GM23338 (cell line): ENCODE measurements around the gene FRK. TPM values are rescaled to one million over a fixed set of nuclear protein-coding genes. Genes with fewer than 3 reads are reported as not detected.

Source experiments
- ATAC-seq: fragments of 200-7000 bp; cut with Tn5 transposase; 3 replicates; pipeline ENCODE4 v1.9.1; 2020
- DNase-seq: peaks from one replicate; pipeline ENCODE4 v3.0.0-alpha.2; 2015; ENCODE audit warnings: low spot score
- H2AFZ ChIP-seq: fragments of 200-600 bp; sonication (generic); 2 replicates; pipeline ENCODE4 v1.8.0; 2016; ENCODE audit warnings: antibody characterized with exemption, mild to moderate bottlenecking, moderate library complexity
- H3F3A ChIP-seq: fragments of 200-600 bp; sonication (generic); replicated peaks from 2 replicates; pipeline ENCODE4 v1.8.0; 2017; ENCODE audit warnings: antibody characterized with exemption, mixed run types, low read depth
- H3K27ac ChIP-seq: fragments of 200-600 bp; sonication (generic); 2 replicates; pipeline ENCODE4 v1.6.1; 2016; ENCODE audit warnings: low read depth
- H3K27me3 ChIP-seq: fragments of 200-600 bp; sonication (generic); 2 replicates; pipeline ENCODE4 v1.8.0; 2016; ENCODE audit warnings: mild to moderate bottlenecking, mixed run types, moderate library complexity; ENCODE audit not compliant: insufficient read depth
- H3K36me3 ChIP-seq: fragments of 200-600 bp; sonication (generic); 2 replicates; pipeline ENCODE4 v1.8.0; 2016; ENCODE audit warnings: mild to moderate bottlenecking; ENCODE audit not compliant: insufficient read depth
- H3K4me1 ChIP-seq: fragments of 200-600 bp; sonication (generic); 2 replicates; pipeline ENCODE4 v1.8.0; 2016; ENCODE audit warnings: mild to moderate bottlenecking, moderate library complexity; ENCODE audit not compliant: insufficient read depth
- H3K4me2 ChIP-seq: fragments of 200-600 bp; sonication (generic); 2 replicates; pipeline ENCODE4 v1.7.1; 2017; ENCODE audit warnings: mixed run types
- H3K4me3 ChIP-seq: fragments of 200-600 bp; sonication (generic); 2 replicates; pipeline ENCODE4 v1.6.1; 2016; ENCODE audit warnings: mixed run types
- H3K79me2 ChIP-seq: fragments of 200-600 bp; sonication (generic); replicated peaks from 2 replicates; pipeline ENCODE4 v1.8.0; 2017; ENCODE audit warnings: mild to moderate bottlenecking; ENCODE audit not compliant: insufficient read depth
- H3K9me2 ChIP-seq: fragments of 200-600 bp; sonication (generic); 2 replicates; pipeline ENCODE4 v1.8.0; 2017; ENCODE audit not compliant: insufficient read depth
- H4K20me1 ChIP-seq: fragments of 200-600 bp; sonication (generic); replicated peaks from 2 replicates; pipeline ENCODE4 v1.8.0; 2017; ENCODE audit warnings: mild to moderate bottlenecking; ENCODE audit not compliant: insufficient read depth
- H3K27ac Mint-ChIP-seq: 2 replicates; pipeline ENCODE4 v1.8.0; 2020; ENCODE audit warnings: inconsistent platforms, mild to moderate bottlenecking, moderate library complexity, mixed read lengths
- H3K27me3 Mint-ChIP-seq: 3 replicates; pipeline ENCODE4 v1.8.0; 2022; ENCODE audit warnings: low read depth, mild to moderate bottlenecking, moderate library complexity, mixed read lengths, inconsistent platforms; ENCODE audit not compliant: insufficient read depth, poor library complexity
- H3K36me3 Mint-ChIP-seq: 3 replicates; pipeline ENCODE4 v1.8.0; 2021; ENCODE audit warnings: low read depth, mild to moderate bottlenecking, inconsistent platforms, moderate library complexity, mixed read lengths
- H3K4me1 Mint-ChIP-seq: 3 replicates; pipeline ENCODE4 v1.8.0; 2020; ENCODE audit warnings: mild to moderate bottlenecking, inconsistent platforms, mixed read lengths
- H3K4me3 Mint-ChIP-seq: 3 replicates; pipeline ENCODE4 v1.8.0; 2021; ENCODE audit warnings: moderate library complexity, mild to moderate bottlenecking, inconsistent platforms, mixed read lengths
- H3K9me3 Mint-ChIP-seq: 3 replicates; pipeline ENCODE4 v1.8.0; 2020; ENCODE audit warnings: moderate library complexity, mild to moderate bottlenecking, inconsistent platforms, mixed read lengths
- CREB1 ChIP-seq: fragments of 250-450 bp; sonication (Bioruptor Pico); IDR thresholded peaks from 2 replicates; pipeline ENCODE4 v1.5.0; 2020; ENCODE audit warnings: low read depth, mild to moderate bottlenecking, moderate library complexity
- EZH2phosphoT487 ChIP-seq: fragments of 200-600 bp; sonication (generic); IDR thresholded peaks from one replicate; pipeline ENCODE4 v1.8.1; 2018; ENCODE audit warnings: antibody characterized with exemption; ENCODE audit not compliant: unreplicated experiment
- JUNB ChIP-seq: IDR thresholded peaks from one replicate; pipeline ENCODE4 v1.6.1; 2016; ENCODE audit warnings: antibody characterized with exemption; ENCODE audit not compliant: unreplicated experiment
- POLR2AphosphoS5 ChIP-seq: IDR thresholded peaks from 2 replicates; pipeline ENCODE4 v1.6.1; 2016; ENCODE audit warnings: antibody characterized with exemption, low read depth
- ZNF331 ChIP-seq: fragments of 250-450 bp; sonication (Bioruptor Pico); IDR thresholded peaks from 2 replicates; pipeline ENCODE4 v1.5.0; 2020; ENCODE audit warnings: low read depth, mild to moderate bottlenecking, moderate library complexity
- ZNF462 ChIP-seq: fragments of 250-450 bp; sonication (Bioruptor Pico); IDR thresholded peaks from 2 replicates; pipeline ENCODE4 v1.5.0; 2020; ENCODE audit warnings: mild to moderate bottlenecking, moderate library complexity
- polyA plus RNA-seq: library from polyadenylated mRNA; unstranded; fragments of >200 nt; fragmentation: Nextera tagmentation; extraction: Ambion mirVana; gene quantifications from 2 replicates; pipeline ENCODE4 v1.2.1, GENCODE V29; 2016
- total RNA-seq: library from RNA; depleted of rRNA; stranded (reverse); fragments of >200 nt; shearing (Covaris generic); gene quantifications from 2 replicates; pipeline ENCODE4 v1.2.3, GENCODE V29; 2014

FRK gene
- total and polyA plus RNA-seq, 2 experiments from 2014 or later = 0.06 to 0.24 TPM

DNA sequence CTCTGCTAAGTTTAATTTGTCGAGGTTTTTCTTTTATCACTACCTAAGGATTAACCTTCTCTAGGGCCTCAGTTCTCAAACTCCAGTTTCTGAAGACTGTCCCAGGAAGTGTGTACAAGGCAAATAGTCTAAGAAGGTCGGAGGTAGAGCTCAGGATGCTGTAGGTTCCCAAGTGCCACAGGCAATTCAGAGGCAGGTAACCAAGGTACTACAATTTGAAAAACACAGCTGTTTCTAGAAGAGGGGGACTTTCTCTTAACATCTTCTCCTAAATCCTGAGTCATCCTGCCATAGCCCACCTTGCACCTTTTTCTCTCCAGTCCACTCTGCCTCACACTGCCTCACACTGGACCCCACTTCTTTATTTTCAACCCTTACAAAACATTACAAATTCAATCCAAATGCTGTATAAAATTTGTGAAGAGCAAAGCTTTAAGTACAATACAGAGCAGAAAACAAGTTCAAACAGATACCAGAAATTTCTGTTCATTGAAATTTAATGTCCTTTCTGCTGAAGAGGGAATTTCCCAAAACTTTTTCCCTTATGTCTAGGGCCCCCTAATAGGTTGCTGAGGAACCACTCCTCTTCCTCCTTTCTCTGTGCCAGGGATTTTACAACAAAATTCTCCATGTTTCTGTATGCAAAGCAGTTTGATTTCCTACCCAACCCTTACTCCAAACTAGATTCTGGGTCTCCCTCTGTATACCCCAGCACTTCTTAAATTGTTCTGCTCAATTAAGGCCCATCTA, 43.0 kb downstream of the FRK start (continued):
- TF ChIP-seq ZNF331 (CRISPR knock-in tag) (no peak), JUNB (no peak), ZNF462 (CRISPR knock-in tag) (no peak), EZH2phosphoT487 (no peak), CREB1 (CRISPR knock-in tag) (no peak)

DNA sequence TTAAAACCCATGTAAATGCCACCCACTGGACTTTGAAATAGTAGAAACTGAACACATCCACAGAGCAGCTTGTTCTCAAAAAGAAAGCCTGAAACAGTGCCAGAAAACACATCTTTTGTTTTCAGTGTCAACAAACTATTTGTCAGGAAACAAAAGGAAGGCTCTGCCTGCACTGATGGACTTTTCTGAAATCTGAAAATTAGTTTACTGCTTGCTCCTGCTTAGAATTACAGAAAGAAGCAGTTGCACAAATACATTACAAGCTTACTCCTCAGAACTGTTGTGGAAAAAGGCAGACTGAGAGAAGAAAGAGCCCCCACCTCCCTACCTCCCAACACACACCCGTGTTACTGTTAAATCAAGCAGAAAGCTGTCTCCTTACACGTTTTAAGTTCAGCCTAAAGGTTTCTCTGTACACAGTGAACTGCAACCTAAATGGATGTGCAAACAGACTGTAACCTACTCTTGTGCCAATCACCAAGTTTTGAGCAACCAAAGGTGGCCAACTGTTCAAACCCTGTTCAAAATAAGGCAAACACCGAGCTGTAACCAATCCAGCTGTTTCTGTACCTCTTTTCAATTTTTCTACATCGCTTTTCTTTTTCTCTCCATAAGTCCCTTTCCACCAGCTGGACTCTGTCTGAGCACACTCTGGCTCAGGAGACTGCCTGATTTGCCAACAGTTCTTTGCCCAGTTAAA, 43.7 kb downstream of the FRK start:
- Histone ChIP-seq H3K27ac (no peak overlapping the region), H3K9me2 (no peaks in the 10 kb centered on the region), H3K4me2 (no peak overlapping the region), H3K4me1 (no peaks in the 10 kb centered on the region), H3K27me3 (no peaks in the 10 kb centered on the region), H3F3A (no peaks in the 10 kb centered on the region), H3K4me3 (no peak overlapping the region), H2AFZ (peak overlapping the region; percentile 82; the same call in 1 of the 2 replicates), H3K36me3 (no peaks in the 10 kb centered on the region), H3K79me2 (no peaks in the 10 kb centered on the region), H4K20me1 (no peaks in the 10 kb centered on the region)
- H3K4me1 Mint-ChIP-seq = peaks cover 10% of the 10 kb centered on the region
- TF ChIP-seq POLR2AphosphoS5 = no peak
- no peaks in the 10 kb centered on the region for H3K27me3 Mint-ChIP-seq
- no peak overlapping the region for H3K4me3 Mint-ChIP-seq
- peak overlapping the region; percentile 84; the same call in 1 of the 2 replicates for H3K27ac Mint-ChIP-seq
- no peaks in the 10 kb centered on the region for H3K36me3 Mint-ChIP-seq
- no peaks in the 10 kb centered on the region for H3K9me3 Mint-ChIP-seq
- ATAC-seq (no peak), DNase-seq (no peak)
